ENCODE data around the gene CCDC97. TPM values are rescaled to one million over a fixed set of nuclear protein-coding genes. Genes with fewer than 3 reads are reported as not detected.

The CCDC97 gene
- total RNA-seq, 1 experiment from 2014 or later: 23.0 TPM

DNA sequence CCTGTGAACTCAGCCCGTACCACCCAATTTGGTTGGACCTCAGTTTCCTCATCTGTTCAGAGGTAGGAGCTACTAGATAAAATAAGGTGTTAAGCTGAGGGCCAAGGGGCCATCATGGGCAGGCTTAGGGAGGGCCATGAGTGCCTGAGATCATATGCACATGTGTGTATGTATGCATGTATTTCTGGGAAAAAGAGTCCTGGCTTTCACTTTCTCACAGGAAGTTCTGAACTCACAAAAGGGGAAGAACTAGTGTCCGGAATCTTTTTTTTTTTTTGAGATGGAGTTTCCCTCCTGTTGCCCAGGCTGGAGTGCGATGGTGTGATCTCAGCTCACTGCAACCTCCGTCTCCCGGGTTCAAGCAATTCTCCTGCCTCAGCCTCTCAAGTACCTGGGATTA is 24.8 kb downstream of the CCDC97 start (continued):
- TF ChIP-seq, protein P1, sequence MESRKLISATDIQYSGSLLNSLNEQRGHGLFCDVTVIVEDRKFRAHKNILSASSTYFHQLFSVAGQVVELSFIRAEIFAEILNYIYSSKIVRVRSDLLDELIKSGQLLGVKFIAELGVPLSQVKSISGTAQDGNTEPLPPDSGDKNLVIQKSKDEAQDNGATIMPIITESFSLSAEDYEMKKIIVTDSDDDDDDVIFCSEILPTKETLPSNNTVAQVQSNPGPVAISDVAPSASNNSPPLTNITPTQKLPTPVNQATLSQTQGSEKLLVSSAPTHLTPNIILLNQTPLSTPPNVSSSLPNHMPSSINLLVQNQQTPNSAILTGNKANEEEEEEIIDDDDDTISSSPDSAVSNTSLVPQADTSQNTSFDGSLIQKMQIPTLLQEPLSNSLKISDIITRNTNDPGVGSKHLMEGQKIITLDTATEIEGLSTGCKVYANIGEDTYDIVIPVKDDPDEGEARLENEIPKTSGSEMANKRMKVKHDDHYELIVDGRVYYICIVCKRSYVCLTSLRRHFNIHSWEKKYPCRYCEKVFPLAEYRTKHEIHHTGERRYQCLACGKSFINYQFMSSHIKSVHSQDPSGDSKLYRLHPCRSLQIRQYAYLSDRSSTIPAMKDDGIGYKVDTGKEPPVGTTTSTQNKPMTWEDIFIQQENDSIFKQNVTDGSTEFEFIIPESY (IDR thresholded peaks at IDR 0.05; ENCODE audit: extremely low read depth, insufficient replicate concordance, low read length): no peak
- TF ChIP-seq ZNF274 (IDR thresholded peaks at IDR 0.05; ENCODE audit: low read depth, low read length): no peak

DNA sequence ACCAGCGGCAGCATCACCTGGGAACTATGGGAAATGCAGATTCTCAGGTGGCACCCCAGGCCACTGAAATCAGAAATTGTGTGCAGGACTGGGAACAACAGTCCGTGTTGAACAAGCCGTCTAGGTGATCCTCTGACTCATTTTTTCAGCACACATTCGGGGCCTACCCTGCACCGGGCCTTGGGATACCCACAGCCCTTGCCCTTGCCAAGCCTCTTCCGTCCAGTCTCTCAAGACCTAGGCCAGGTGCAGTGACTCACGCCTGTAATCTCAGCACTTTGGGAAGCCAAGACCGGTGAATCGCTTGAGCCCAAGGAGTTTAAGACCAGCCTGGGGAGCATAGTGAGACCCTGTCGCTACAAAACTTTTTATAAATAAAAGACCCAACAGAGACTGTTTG is 25.5 kb downstream of the CCDC97 start:
- POLR2A ChIA-PET: no interaction called here
- no peak for DNase-seq (ENCODE audit: low read depth, low spot score)
- TF ChIP-seq POLR2AphosphoS5 (IDR thresholded peaks at IDR 0.05; ENCODE audit: low read depth, low read length): no peak
- no peak for TF ChIP-seq EZH2phosphoT487 (IDR thresholded peaks at IDR 0.05; ENCODE audit: borderline replicate concordance)

DNA sequence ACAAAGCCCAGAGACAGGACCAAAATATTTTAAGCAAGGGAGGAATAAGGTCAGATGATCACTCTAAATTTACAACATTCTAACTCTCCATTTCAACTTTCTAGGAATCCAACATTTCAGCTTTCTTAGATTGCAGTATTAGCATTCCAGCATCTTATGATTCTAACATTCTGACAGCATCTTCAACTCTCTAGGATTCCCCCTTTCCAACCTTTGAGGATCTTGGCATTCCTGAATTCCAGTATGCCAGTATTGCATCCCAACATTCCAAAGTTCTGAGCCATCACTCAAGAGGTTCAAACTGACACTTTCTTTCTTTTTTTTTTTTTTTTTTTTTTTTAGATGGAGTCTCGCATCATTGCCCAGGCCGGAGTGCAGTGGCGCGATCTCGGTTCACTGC is 30.0 kb downstream of the CCDC97 start:
- H3K27ac ChIP-seq (ENCODE audit: low read depth, low read length): no peak overlapping the region
- RAD21 ChIA-PET (ENCODE audit: low non-redundant PET in 1 of 2, low total read pairs in 2 of 2, uncharacterized antibody in 2 of 2, unreplicated experiment in 2 of 2): no interaction called here
- DNase-seq (ENCODE audit: low read depth, low spot score) (no peak), ATAC-seq (no peak)
- no peak overlapping the region for H3K9ac ChIP-seq (ENCODE audit: low read length)
- intact Hi-C loops (cut with micrococcal nuclease): no loop called here
- TSS peak; percentile 76 for BruUV-seq (replicated peaks)
- CTCF ChIA-PET: no interaction called here
- no peak overlapping the region for H3K4me3 ChIP-seq (replicated peaks in 1 of 2; ENCODE audit: low read depth in 1 of 2, low read length in 2 of 2)
- no peaks in the 10 kb centered on the region for H4K20me1 ChIP-seq (ENCODE audit: insufficient read depth)
- peaks cover 0 to 9% of the 10 kb centered on the region in 2 experiments; a peak in 1 of 4 replicates for H3K4me1 ChIP-seq (ENCODE audit: control insufficient read depth in 1 of 2, insufficient read depth in 2 of 2, low read length in 2 of 2)
- TF ChIP-seq RAD21 (IDR thresholded peaks at IDR 0.05; ENCODE audit: low read depth): no peak
- TF ChIP-seq, protein P2, sequence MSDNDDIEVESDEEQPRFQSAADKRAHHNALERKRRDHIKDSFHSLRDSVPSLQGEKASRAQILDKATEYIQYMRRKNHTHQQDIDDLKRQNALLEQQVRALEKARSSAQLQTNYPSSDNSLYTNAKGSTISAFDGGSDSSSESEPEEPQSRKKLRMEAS (IDR thresholded peaks at IDR 0.05): no peak
- no peak for TF ChIP-seq SRF (IDR thresholded peaks at IDR 0.05; ENCODE audit: low read depth)
- no peak overlapping the region for H2AFZ ChIP-seq (ENCODE audit: low read depth, low read length, poor library complexity, severe bottlenecking)
- no peaks in the 10 kb centered on the region for H3K9me2 ChIP-seq (ENCODE audit: insufficient read depth)
- H3K36me3 ChIP-seq (ENCODE audit: control insufficient read depth in 1 of 2, insufficient read depth in 2 of 2, low read length in 2 of 2): peaks cover 3 to 5% of the 10 kb centered on the region in 2 experiments; a peak in 3 of 4 replicates
- no peak overlapping the region for H3K4me2 ChIP-seq (ENCODE audit: low read length)
- no peaks in the 10 kb centered on the region for H3K9me3 ChIP-seq (ENCODE audit: control insufficient read depth in 1 of 2, insufficient read depth in 1 of 2, low read depth in 1 of 2, low read length in 2 of 2)
- H3K79me2 ChIP-seq (ENCODE audit: insufficient read depth, low read length): no peaks in the 10 kb centered on the region
- no peaks in the 10 kb centered on the region for H3K27me3 ChIP-seq (ENCODE audit: insufficient read depth, low read length)
- POLR2A ChIA-PET: no interaction called here

More for the DNA sequence above, 25.5 kb downstream of the CCDC97 start:
- intact Hi-C loops (cut with micrococcal nuclease): no loop called here
- Histone ChIP-seq H4K20me1 (ENCODE audit: insufficient read depth) (no peaks in the 10 kb centered on the region), H2AFZ (ENCODE audit: low read depth, low read length, poor library complexity, severe bottlenecking) (no peak overlapping the region), H3K4me2 (ENCODE audit: low read length) (no peak overlapping the region), H3K4me1 (ENCODE audit: control insufficient read depth in 1 of 2, insufficient read depth in 2 of 2, low read length in 2 of 2) (peaks cover 0 to 5% of the 10 kb centered on the region in 2 experiments; a peak in 1 of 4 replicates), H3K36me3 (ENCODE audit: control insufficient read depth in 1 of 2, insufficient read depth in 2 of 2, low read length in 2 of 2) (peaks cover 0 to 5% of the 10 kb centered on the region in 2 experiments; a peak in 3 of 4 replicates), H3K79me2 (ENCODE audit: insufficient read depth, low read length) (no peaks in the 10 kb centered on the region), H3K9me3 (ENCODE audit: control insufficient read depth in 1 of 2, insufficient read depth in 1 of 2, low read depth in 1 of 2, low read length in 2 of 2) (no peaks in the 10 kb centered on the region), H3K4me3 (replicated peaks in 1 of 2; ENCODE audit: low read depth in 1 of 2, low read length in 2 of 2) (no peak overlapping the region), H3K27ac (ENCODE audit: low read depth, low read length) (no peak overlapping the region), H3K27me3 (ENCODE audit: insufficient read depth, low read length) (no peaks in the 10 kb centered on the region), H3K9me2 (ENCODE audit: insufficient read depth) (no peaks in the 10 kb centered on the region), H3K9ac (ENCODE audit: low read length) (no peak overlapping the region)
- CTCF ChIA-PET: no interaction called here
- RAD21 ChIA-PET (ENCODE audit: low non-redundant PET in 1 of 2, low total read pairs in 2 of 2, uncharacterized antibody in 2 of 2, unreplicated experiment in 2 of 2): interaction anchor here in 1 of 2 experiments (0.6 kb wide), 1 partner anchor 131 kb away, joined by 4 read pairs; no protein-coding TSS in a partner anchor
- no peak for ATAC-seq
- no TSS peak for BruUV-seq (replicated peaks)

Measured in HCT116 (cell line).